Liver (tissue), 9 donors: ENCODE data around the gene FILIP1. TPM values are rescaled to one million over a fixed set of nuclear protein-coding genes. Genes with fewer than 3 reads are reported as not detected.

Experiments
- DNase-seq: peaks from one replicate; pipeline ENCODE4 v3.0.0-alpha.2; 2017; ENCODE audit warnings: low spot score
- H3K27ac ChIP-seq, 2 donors: one replicate each; pipeline ENCODE4 v1.7.0; 2013; ENCODE audit warnings: inconsistent platforms in 2 of 2, low read length in 2 of 2, control low read depth in 1 of 2, low read depth in 1 of 2, mild to moderate bottlenecking in 1 of 2
- H3K27me3 ChIP-seq, 4 donors: one replicate each; pipeline versions ENCODE4 v1.6.1 to v1.7.0; 2013; ENCODE audit warnings: low read length in 3 of 4, inconsistent platforms in 1 of 4, mild to moderate bottlenecking in 1 of 4, moderate library complexity in 1 of 4; ENCODE audit not compliant: control insufficient read depth in 4 of 4, insufficient read depth in 4 of 4
- H3K36me3 ChIP-seq, 4 donors: one replicate each; pipeline versions ENCODE4 v1.6.1 to v1.7.0; 2013; ENCODE audit warnings: low read length in 3 of 4, mild to moderate bottlenecking in 3 of 4, low read depth in 1 of 4, moderate library complexity in 1 of 4; ENCODE audit not compliant: control insufficient read depth in 4 of 4, insufficient read depth in 3 of 4
- H3K4me1 ChIP-seq, 4 donors: one replicate each; pipeline versions ENCODE4 v1.6.1 to v1.7.0; 2013; ENCODE audit warnings: low read length in 3 of 4, mild to moderate bottlenecking in 3 of 4, moderate library complexity in 1 of 4; ENCODE audit not compliant: control insufficient read depth in 4 of 4, insufficient read depth in 4 of 4
- H3K4me3 ChIP-seq, 3 donors: one replicate each; pipeline versions ENCODE4 v1.6.1 to v1.7.0; 2013; ENCODE audit warnings: low read length in 3 of 3, control low read depth in 1 of 3, low read depth in 1 of 3, mild to moderate bottlenecking in 1 of 3
- H3K9ac ChIP-seq, 2 donors: one replicate each; pipeline ENCODE4 v1.7.0; 2013; ENCODE audit warnings: low read length in 2 of 2, mild to moderate bottlenecking in 2 of 2, moderate library complexity in 2 of 2, control low read depth in 1 of 2, low read depth in 1 of 2
- H3K9me3 ChIP-seq, 4 donors: one replicate each; pipeline versions ENCODE4 v1.6.1 to v1.7.0; 2013; ENCODE audit warnings: low read length in 3 of 4; ENCODE audit not compliant: control insufficient read depth in 4 of 4
- EGR1 ChIP-seq, 2 donors: IDR thresholded peaks; 2 replicates each; pipeline ENCODE4 v1.6.1; 2016 to 2018; ENCODE audit warnings: antibody characterized with exemption in 2 of 2, low read depth in 2 of 2
- FOXA1 ChIP-seq: IDR thresholded peaks from 2 replicates; pipeline ENCODE4 v1.6.1; 2016; ENCODE audit warnings: antibody characterized with exemption
- FOXA2 ChIP-seq: IDR thresholded peaks from 2 replicates; pipeline ENCODE4 v1.6.1; 2016; ENCODE audit warnings: antibody characterized with exemption
- GABPA ChIP-seq, 2 donors: IDR thresholded peaks in 1 of 2; conservative IDR thresholded peaks in 1 of 2; 2 replicates each; pipeline ENCODE4 v1.6.1; 2016; ENCODE audit warnings: antibody characterized with exemption in 2 of 2, mild to moderate bottlenecking in 1 of 2, moderate library complexity in 1 of 2
- HNF4A ChIP-seq, 2 donors: conservative IDR thresholded peaks; 2 replicates each; pipeline ENCODE4 v1.6.1; 2016; ENCODE audit warnings: antibody characterized with exemption in 2 of 2, mild to moderate bottlenecking in 2 of 2
- HNF4G ChIP-seq: IDR thresholded peaks from 2 replicates; pipeline ENCODE4 v1.6.1; 2016; ENCODE audit warnings: antibody characterized with exemption
- JUND ChIP-seq, 2 donors: IDR thresholded peaks; 2 replicates each; pipeline ENCODE4 v1.6.1; 2016; ENCODE audit warnings: antibody characterized with exemption in 2 of 2
- NR2F2 ChIP-seq: IDR thresholded peaks from 2 replicates; pipeline ENCODE4 v1.6.1; 2016; ENCODE audit warnings: antibody characterized with exemption
- RAD21 ChIP-seq, 2 donors: IDR thresholded peaks; 2 replicates each; pipeline ENCODE4 v1.6.1; 2016; ENCODE audit warnings: antibody characterized with exemption in 2 of 2, mild to moderate bottlenecking in 2 of 2
- RXRA ChIP-seq, 2 donors: IDR thresholded peaks; 2 replicates each; pipeline ENCODE4 v1.6.1; 2017 to 2018; ENCODE audit warnings: antibody characterized with exemption in 2 of 2, mild to moderate bottlenecking in 1 of 2
- ZBTB33 ChIP-seq: IDR thresholded peaks from 2 replicates; pipeline ENCODE4 v1.6.1; 2016; ENCODE audit warnings: antibody characterized with exemption
- WGBS: extraction: QIAGEN DNeasy Blood & Tissue Kit; methylation state at CpG from one replicate; pipeline ENCODE4 v1.1.7; 2013; 5-methylcytosine and 5-hydroxymethylcytosine counted together
- polyA plus RNA-seq, 2 donors: library from polyadenylated mRNA; stranded (reverse) in 1 of 2; unstranded in 1 of 2; fragments of 200-250 nt in 1 of 2; fragments of >200 nt in 1 of 2; fragmentation: Nextera tagmentation in 1 of 2; extraction: Ambion mirVana in 1 of 2; gene quantifications; one replicate each; pipeline versions ENCODE4 v1.2.1 to v1.2.3, GENCODE V29; 2013 to 2015
- total RNA-seq, 2 donors: library from RNA; depleted of rRNA; stranded (reverse); fragments of >200 nt; gene quantifications; one replicate each; pipeline ENCODE4 v1.2.3, GENCODE V29; 2014
- TF ChIP-seq, protein P1 (sequence below): IDR thresholded peaks from 2 replicates; pipeline ENCODE4 v1.6.1; 2016; ENCODE audit warnings: antibody characterized with exemption, mild to moderate bottlenecking
- TF ChIP-seq, protein P2 (sequence below): fragments of 150-350 bp; IDR thresholded peaks from 2 replicates; pipeline ENCODE4 v1.5.1; 2017; ENCODE audit warnings: improper control_type of control experiment, low read depth, low read length; ENCODE audit not compliant: missing input control
- donor health status: healthy.
- donor health status: healthy.
- donor health status: healthy.
- donor health status: healthy.
- donor health status: healthy.

The FILIP1 gene
- total and polyA plus RNA-seq, 4 donors, result 0.70 to 2.8 (median 1.1) TPM

DNA sequence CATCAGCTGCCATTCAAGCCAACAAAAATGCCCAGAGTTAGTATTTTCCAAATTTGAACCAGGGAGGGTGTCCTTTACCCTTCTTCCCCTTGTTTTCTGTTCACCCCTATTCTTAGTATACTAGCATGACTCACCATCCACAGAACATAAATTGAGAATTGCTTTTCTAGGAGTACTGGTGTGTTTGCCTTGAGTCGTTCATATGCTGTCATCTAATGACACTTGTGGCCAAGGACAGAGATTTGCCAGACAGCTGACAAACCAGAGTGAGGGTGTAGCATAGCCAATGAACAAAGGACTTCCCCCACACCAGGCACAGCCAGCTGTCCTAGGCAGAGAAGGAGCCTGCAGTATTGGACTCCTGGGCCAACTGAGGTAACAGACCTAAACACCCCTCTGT is 62.2 kb downstream of the FILIP1 start:
- H3K36me3 ChIP-seq, result no peaks in the 10 kb centered on the region
- H3K4me1 ChIP-seq, result no peaks in the 10 kb centered on the region
- H3K9me3 ChIP-seq, result no peaks in the 10 kb centered on the region
- WGBS, result 22% methylated on average over 1 of the region's 1 CpG
- H3K27ac ChIP-seq, result no peak overlapping the region
- H3K27me3 ChIP-seq, result no peaks in the 10 kb centered on the region
- TF ChIP-seq HNF4G (no peak), EGR1 (IDR thresholded peaks at IDR 0.05; ENCODE audit: low read depth in 2 of 2) (no peak), RAD21 (IDR thresholded peaks at IDR 0.05) (no peak), RXRA (IDR thresholded peaks at IDR 0.05) (no peak), JUND (IDR thresholded peaks at IDR 0.05) (no peak), GABPA (IDR thresholded peaks at IDR 0.05 in 1 of 2, conservative IDR thresholded peaks at IDR 0.05 in 1 of 2) (no peak), ZBTB33 (no peak), FOXA2 (no peak), FOXA1 (no peak), NR2F2 (no peak), HNF4A (conservative IDR thresholded peaks at IDR 0.05) (no peak)
- TF ChIP-seq, protein P1, sequence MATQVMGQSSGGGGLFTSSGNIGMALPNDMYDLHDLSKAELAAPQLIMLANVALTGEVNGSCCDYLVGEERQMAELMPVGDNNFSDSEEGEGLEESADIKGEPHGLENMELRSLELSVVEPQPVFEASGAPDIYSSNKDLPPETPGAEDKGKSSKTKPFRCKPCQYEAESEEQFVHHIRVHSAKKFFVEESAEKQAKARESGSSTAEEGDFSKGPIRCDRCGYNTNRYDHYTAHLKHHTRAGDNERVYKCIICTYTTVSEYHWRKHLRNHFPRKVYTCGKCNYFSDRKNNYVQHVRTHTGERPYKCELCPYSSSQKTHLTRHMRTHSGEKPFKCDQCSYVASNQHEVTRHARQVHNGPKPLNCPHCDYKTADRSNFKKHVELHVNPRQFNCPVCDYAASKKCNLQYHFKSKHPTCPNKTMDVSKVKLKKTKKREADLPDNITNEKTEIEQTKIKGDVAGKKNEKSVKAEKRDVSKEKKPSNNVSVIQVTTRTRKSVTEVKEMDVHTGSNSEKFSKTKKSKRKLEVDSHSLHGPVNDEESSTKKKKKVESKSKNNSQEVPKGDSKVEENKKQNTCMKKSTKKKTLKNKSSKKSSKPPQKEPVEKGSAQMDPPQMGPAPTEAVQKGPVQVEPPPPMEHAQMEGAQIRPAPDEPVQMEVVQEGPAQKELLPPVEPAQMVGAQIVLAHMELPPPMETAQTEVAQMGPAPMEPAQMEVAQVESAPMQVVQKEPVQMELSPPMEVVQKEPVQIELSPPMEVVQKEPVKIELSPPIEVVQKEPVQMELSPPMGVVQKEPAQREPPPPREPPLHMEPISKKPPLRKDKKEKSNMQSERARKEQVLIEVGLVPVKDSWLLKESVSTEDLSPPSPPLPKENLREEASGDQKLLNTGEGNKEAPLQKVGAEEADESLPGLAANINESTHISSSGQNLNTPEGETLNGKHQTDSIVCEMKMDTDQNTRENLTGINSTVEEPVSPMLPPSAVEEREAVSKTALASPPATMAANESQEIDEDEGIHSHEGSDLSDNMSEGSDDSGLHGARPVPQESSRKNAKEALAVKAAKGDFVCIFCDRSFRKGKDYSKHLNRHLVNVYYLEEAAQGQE, result no peak
- TF ChIP-seq, protein P2, sequence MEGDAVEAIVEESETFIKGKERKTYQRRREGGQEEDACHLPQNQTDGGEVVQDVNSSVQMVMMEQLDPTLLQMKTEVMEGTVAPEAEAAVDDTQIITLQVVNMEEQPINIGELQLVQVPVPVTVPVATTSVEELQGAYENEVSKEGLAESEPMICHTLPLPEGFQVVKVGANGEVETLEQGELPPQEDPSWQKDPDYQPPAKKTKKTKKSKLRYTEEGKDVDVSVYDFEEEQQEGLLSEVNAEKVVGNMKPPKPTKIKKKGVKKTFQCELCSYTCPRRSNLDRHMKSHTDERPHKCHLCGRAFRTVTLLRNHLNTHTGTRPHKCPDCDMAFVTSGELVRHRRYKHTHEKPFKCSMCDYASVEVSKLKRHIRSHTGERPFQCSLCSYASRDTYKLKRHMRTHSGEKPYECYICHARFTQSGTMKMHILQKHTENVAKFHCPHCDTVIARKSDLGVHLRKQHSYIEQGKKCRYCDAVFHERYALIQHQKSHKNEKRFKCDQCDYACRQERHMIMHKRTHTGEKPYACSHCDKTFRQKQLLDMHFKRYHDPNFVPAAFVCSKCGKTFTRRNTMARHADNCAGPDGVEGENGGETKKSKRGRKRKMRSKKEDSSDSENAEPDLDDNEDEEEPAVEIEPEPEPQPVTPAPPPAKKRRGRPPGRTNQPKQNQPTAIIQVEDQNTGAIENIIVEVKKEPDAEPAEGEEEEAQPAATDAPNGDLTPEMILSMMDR, result no peak
- H3K4me3 ChIP-seq, result no peak overlapping the region
- H3K9ac ChIP-seq, result no peak overlapping the region
- DNase-seq, result no peak

GRCh38 chr6:75430631-75431325 is 62.8 kb downstream of the FILIP1 start:
- no peak overlapping the region for H3K9ac ChIP-seq
- no peak overlapping the region for H3K4me3 ChIP-seq
- no peaks in the 10 kb centered on the region for H3K9me3 ChIP-seq
- H3K27ac ChIP-seq, result no peak overlapping the region
- H3K27me3 ChIP-seq, result no peaks in the 10 kb centered on the region
- TF ChIP-seq EGR1 (IDR thresholded peaks at IDR 0.05; ENCODE audit: low read depth in 2 of 2), result no peak
- TF ChIP-seq HNF4A (conservative IDR thresholded peaks at IDR 0.05), result no peak
- no peak for TF ChIP-seq NR2F2
- no peak for TF ChIP-seq RXRA (IDR thresholded peaks at IDR 0.05)
- TF ChIP-seq, protein P2, result no peak
- H3K4me1 ChIP-seq, result no peaks in the 10 kb centered on the region
- WGBS, result 56% methylated on average over 4 of the region's 4 CpGs
- H3K36me3 ChIP-seq, result no peaks in the 10 kb centered on the region
- DNase-seq, result no peak
